IMR-90 (cell line): Measurements from ENCODE around the gene KRTAP12-4.

Experiments
- NFE2L2 ChIP-seq: fragments of 150-350 bp; IDR thresholded peaks from 2 replicates; pipeline ENCODE4 v1.6.1; 2016; ENCODE audit warnings: low read depth, mild to moderate bottlenecking, low read length
- POLR2A ChIP-seq: IDR thresholded peaks from 2 replicates; pipeline ENCODE4 v1.6.1; 2012; ENCODE audit warnings: mild to moderate bottlenecking, low read depth, low read length
- RAD21 ChIP-seq: IDR thresholded peaks from 2 replicates; pipeline ENCODE4 v1.6.1; 2012; ENCODE audit warnings: low read length, improper control_type of control experiment
- TF ChIP-seq, protein P1 (sequence below): conservative IDR thresholded peaks from 2 replicates; pipeline ENCODE4 v1.5.1; 2012; ENCODE audit warnings: mild to moderate bottlenecking, low read depth, low read length, improper control_type of control experiment

DNA sequence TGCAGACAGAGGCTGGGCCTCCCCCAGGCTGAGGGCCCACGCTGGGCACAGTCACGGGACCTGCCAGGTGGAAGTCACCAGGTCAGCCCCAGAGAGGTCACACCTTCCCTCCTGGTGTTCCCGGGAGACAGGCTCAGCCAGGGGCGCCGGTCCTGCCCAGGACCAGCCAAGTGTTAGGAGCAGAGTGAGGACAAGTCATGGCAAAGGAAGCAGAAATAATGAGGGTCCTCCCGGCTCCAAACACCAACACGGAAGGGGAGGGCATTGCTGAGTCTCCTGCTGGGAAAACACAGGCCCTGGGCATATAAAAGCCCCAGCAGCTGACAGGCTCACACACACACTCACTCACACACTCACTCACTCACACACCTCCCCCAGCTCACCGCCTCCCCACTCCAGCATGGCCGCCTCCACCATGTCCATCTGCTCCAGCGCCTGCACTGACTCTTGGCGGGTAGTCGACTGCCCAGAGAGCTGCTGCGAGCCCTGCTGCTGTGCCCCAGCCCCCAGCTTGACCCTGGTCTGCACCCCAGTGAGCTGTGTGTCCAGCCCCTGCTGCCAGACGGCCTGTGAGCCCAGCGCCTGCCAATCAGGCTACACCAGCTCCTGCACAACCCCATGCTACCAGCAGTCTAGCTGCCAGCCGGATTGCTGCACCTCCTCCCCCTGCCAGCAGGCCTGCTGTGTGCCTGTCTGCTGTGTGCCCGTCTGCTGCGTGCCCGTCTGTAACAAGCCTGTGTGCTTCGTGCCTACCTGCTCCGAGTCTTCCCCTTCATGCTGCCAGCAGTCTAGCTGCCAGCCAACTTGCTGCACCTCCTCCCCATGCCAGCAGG, 17.2 kb downstream of the KRTAP12-4 start, which contains the start of gene KRTAP10-10:
- TF ChIP-seq, protein P1, sequence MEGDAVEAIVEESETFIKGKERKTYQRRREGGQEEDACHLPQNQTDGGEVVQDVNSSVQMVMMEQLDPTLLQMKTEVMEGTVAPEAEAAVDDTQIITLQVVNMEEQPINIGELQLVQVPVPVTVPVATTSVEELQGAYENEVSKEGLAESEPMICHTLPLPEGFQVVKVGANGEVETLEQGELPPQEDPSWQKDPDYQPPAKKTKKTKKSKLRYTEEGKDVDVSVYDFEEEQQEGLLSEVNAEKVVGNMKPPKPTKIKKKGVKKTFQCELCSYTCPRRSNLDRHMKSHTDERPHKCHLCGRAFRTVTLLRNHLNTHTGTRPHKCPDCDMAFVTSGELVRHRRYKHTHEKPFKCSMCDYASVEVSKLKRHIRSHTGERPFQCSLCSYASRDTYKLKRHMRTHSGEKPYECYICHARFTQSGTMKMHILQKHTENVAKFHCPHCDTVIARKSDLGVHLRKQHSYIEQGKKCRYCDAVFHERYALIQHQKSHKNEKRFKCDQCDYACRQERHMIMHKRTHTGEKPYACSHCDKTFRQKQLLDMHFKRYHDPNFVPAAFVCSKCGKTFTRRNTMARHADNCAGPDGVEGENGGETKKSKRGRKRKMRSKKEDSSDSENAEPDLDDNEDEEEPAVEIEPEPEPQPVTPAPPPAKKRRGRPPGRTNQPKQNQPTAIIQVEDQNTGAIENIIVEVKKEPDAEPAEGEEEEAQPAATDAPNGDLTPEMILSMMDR, result no peak
- TF ChIP-seq POLR2A (no peak), NFE2L2 (no peak), RAD21 (no peak)
